ENCODE measurements around the gene FAAP20. TPM values are rescaled to one million over a fixed set of nuclear protein-coding genes. Genes with fewer than 3 reads are reported as not detected.

FAAP20 gene
- total RNA-seq, 5 donors from 2014 or later (not counting 1 experiment from before 2014, with no cell fraction given), result 52.9 to 74.8 (median 68.2) TPM

DNA sequence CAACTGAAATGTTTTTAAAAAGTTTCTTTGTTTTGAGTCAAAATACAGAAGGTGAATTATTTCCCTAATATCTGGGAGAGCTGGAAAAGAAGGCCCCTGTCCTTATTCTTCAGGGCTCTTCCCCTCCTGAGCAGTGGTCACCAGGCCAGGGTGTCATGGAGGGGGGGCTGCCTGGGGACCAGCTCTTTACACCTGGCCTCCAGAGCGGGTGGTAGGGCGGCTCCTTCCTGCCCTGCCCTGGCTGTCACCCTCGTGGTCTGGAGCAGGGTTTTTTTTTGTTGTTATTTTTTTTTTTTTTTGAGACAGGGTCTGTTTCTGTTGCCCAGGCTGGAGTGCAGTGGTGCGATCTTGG is 40.2 kb upstream of the FAAP20 start:
- H3K4me1 Mint-ChIP-seq, result peaks cover 75 to 86% (median 81%) of the 10 kb centered on the region in 3 donors
- H3K27ac Mint-ChIP-seq, result peak overlapping the region; percentile 98 to 99
- H3K27me3 Mint-ChIP-seq, result no peaks in the 10 kb centered on the region
- ChIA-PET POLR2A (interaction anchor here in 1 of 2 donors (0.7 to 2.0 kb wide), 6 partner anchors 18 to 66 kb away, joined by 3 to 11 read pairs (median 7); no protein-coding TSS in a partner anchor), CTCF (interaction anchor here (0.7 to 2.1 kb wide), 5 partner anchors 21 to 66 kb away, joined by 3 to 7 read pairs (median 5); partner anchors contain the start of gene FAAP20 (in 1 of the 2))
- Histone ChIP-seq H3K4me1 (ENCODE audit: control insufficient read depth in 1 of 2, extremely low read depth in 1 of 2, insufficient read depth in 2 of 2, low read length in 2 of 2) (peaks cover 49 to 100% of the 10 kb centered on the region in 2 experiments), H3K9me3 (no peaks in the 10 kb centered on the region), H3K4me3 (ENCODE audit: control insufficient read depth in 1 of 2, extremely low read depth in 1 of 2, low read length in 1 of 2) (peak overlapping the region; percentile 65 to 84), H3K27ac (ENCODE audit: low read length) (peak overlapping the region; percentile 73), H3K27me3 (replicated peaks in 1 of 2; ENCODE audit: control insufficient read depth in 2 of 2, extremely low read depth in 1 of 2, insufficient read depth in 2 of 2, low read length in 1 of 2) (no peaks in the 10 kb centered on the region), H3K36me3 (ENCODE audit: control insufficient read depth in 2 of 2, extremely low read depth in 1 of 2, insufficient read depth in 1 of 2, low read length in 1 of 2) (peaks cover 4 to 6% of the 10 kb centered on the region in 2 donors)
- ATAC-seq (replicated peaks in 1 of 4) (peak; percentile 11 to 35 (median 29)), DNase-seq (peak in 8 of 35 experiments; percentile 34 to 62 (median 47))
- H3K4me3 Mint-ChIP-seq, result peak overlapping the region; percentile 84 to 96 (median 96)
- peaks cover 7% of the 10 kb centered on the region for H3K36me3 Mint-ChIP-seq
- no peaks in the 10 kb centered on the region for H3K9me3 Mint-ChIP-seq
- WGBS (ENCODE audit: insufficient coverage), result no CpG with 5 or more reads among the region's 4 CpGs

DNA sequence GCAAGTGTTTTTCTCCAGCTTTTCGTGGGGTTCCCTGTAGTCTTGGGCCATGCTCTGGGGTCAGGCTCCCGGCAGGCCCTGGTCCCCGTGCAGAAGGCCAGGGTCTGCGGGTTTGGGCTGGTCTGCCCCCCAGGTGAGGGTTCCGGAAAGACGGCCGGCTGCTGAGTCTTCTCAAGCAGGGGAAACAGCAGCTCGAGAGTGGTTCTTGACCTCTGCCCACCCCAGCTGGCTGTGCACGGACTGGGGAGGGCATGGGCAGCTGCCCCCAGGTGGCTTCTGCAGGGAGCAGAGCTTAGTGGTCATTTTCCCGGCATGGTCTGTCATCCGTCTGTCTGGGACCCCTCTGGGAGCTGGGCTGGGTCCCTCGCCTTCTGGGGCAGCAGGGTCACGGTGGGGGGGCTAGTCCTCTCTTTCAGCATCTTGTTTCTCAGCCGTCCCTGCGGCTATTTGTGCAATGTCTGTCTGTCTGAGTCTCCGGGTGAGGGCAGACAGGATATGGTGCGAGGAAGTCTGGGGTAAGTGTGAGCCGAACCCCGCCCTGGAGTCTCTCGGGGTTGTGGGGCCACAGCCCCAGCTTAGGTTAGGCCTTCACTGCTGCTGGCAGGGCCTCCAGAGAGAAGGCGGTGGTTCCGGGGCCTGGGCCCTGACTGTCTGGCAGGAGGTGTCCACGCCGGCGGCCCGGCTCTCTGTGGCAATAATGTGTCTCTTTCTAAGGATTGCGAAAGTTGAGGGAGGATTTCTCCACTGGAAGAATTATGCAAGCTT is 39.6 kb upstream of the FAAP20 start:
- peak overlapping the region; percentile 73 for H3K27ac ChIP-seq (ENCODE audit: low read length)
- no peaks in the 10 kb centered on the region for H3K27me3 ChIP-seq (replicated peaks in 1 of 2; ENCODE audit: control insufficient read depth in 2 of 2, extremely low read depth in 1 of 2, insufficient read depth in 2 of 2, low read length in 1 of 2)
- H3K4me1 ChIP-seq (ENCODE audit: control insufficient read depth in 1 of 2, extremely low read depth in 1 of 2, insufficient read depth in 2 of 2, low read length in 2 of 2), result peaks cover 48 to 100% of the 10 kb centered on the region in 2 experiments
- H3K27ac Mint-ChIP-seq, result peak overlapping the region; percentile 98 to 99
- no peaks in the 10 kb centered on the region for H3K9me3 Mint-ChIP-seq
- no peaks in the 10 kb centered on the region for H3K9me3 ChIP-seq
- ATAC-seq (replicated peaks in 1 of 4) (peak; percentile 52 to 75 (median 74)), DNase-seq (peak; percentile 58 to 88 (median 80))
- H3K4me3 Mint-ChIP-seq, result peak overlapping the region; percentile 84 to 96 (median 96)
- 17% methylated on average over 21 of the region's 27 CpGs for WGBS (ENCODE audit: insufficient coverage)
- peaks cover 7% of the 10 kb centered on the region for H3K36me3 Mint-ChIP-seq
- CTCF ChIA-PET, result interaction anchor here (0.5 to 2.1 kb wide), 7 partner anchors 16 to 314 kb away, joined by 3 to 7 read pairs (median 4); partner anchors contain the start of gene FAAP20 (in 1 of the 2)
- POLR2A ChIA-PET, result interaction anchor here (0.6 to 2.0 kb wide), 7 partner anchors 18 to 67 kb away, joined by 3 to 11 read pairs (median 7); no protein-coding TSS in a partner anchor
- peaks cover 3 to 6% of the 10 kb centered on the region in 2 donors for H3K36me3 ChIP-seq (ENCODE audit: control insufficient read depth in 2 of 2, extremely low read depth in 1 of 2, insufficient read depth in 1 of 2, low read length in 1 of 2)
- H3K4me1 Mint-ChIP-seq, result peaks cover 70 to 83% (median 75%) of the 10 kb centered on the region in 3 donors
- no peaks in the 10 kb centered on the region for H3K27me3 Mint-ChIP-seq
- peak overlapping the region; percentile 65 to 84 for H3K4me3 ChIP-seq (ENCODE audit: control insufficient read depth in 1 of 2, extremely low read depth in 1 of 2, low read length in 1 of 2)

DNA sequence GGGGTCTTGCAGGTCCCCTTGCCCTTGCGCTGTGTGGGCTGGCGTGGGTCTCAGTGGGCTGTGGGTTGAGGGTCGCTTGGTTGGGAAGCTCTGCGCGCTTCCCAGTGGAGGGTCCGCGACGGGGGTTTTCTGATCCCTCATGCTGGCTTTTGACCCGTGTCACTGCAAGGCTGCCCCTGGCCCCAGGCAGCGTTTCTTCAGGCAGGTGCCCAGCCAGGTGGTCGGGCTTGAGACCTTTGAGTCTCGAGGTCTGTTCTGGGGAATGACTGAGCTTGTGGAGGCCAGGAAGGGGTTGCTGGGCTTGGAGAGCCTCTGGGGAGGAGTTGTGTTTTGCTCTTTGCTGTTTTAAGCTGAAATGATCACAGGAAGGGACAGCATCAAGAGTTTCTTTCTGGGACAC is 38.9 kb upstream of the FAAP20 start:
- Histone ChIP-seq H3K4me3 (ENCODE audit: control insufficient read depth in 1 of 2, extremely low read depth in 1 of 2, low read length in 1 of 2) (peak overlapping the region; percentile 55 to 84), H3K27me3 (replicated peaks in 1 of 2; ENCODE audit: control insufficient read depth in 2 of 2, extremely low read depth in 1 of 2, insufficient read depth in 2 of 2, low read length in 1 of 2) (no peaks in the 10 kb centered on the region), H3K27ac (ENCODE audit: low read length) (peak overlapping the region; percentile 73), H3K4me1 (ENCODE audit: control insufficient read depth in 1 of 2, extremely low read depth in 1 of 2, insufficient read depth in 2 of 2, low read length in 2 of 2) (peaks cover 44 to 93% of the 10 kb centered on the region in 2 experiments), H3K36me3 (ENCODE audit: control insufficient read depth in 2 of 2, extremely low read depth in 1 of 2, insufficient read depth in 1 of 2, low read length in 1 of 2) (peaks cover 0 to 6% of the 10 kb centered on the region in 2 donors), H3K9me3 (no peaks in the 10 kb centered on the region)
- DNase-seq (no peak), ATAC-seq (replicated peaks in 1 of 4) (no peak)
- peaks cover 66 to 78% (median 68%) of the 10 kb centered on the region in 3 donors for H3K4me1 Mint-ChIP-seq
- peaks cover 8% of the 10 kb centered on the region for H3K36me3 Mint-ChIP-seq
- ChIA-PET POLR2A (interaction anchor here (0.6 to 2.0 kb wide), 5 partner anchors 19 to 68 kb away, joined by 3 to 7 read pairs (median 6); no protein-coding TSS in a partner anchor), CTCF (interaction anchor here (0.5 to 2.1 kb wide), 6 partner anchors 17 to 603 kb away, joined by 3 to 7 read pairs (median 4); no protein-coding TSS in a partner anchor)
- no peaks in the 10 kb centered on the region for H3K9me3 Mint-ChIP-seq
- no peaks in the 10 kb centered on the region for H3K27me3 Mint-ChIP-seq
- 58% methylated on average over 12 of the region's 12 CpGs for WGBS (ENCODE audit: insufficient coverage)
- peak overlapping the region; percentile 84 to 96 (median 96) for H3K4me3 Mint-ChIP-seq
- peak overlapping the region; percentile 98 to 99 for H3K27ac Mint-ChIP-seq

- peaks cover 0 to 6% of the 10 kb centered on the region in 2 donors for H3K36me3 ChIP-seq (ENCODE audit: control insufficient read depth in 2 of 2, extremely low read depth in 1 of 2, insufficient read depth in 1 of 2, low read length in 1 of 2)
- H3K27ac ChIP-seq (ENCODE audit: low read length), result peak overlapping the region; percentile 75
- 59% methylated on average over 13 of the region's 23 CpGs for WGBS (ENCODE audit: insufficient coverage)
- H3K9me3 ChIP-seq, result no peaks in the 10 kb centered on the region
- H3K4me3 ChIP-seq (ENCODE audit: control insufficient read depth in 1 of 2, extremely low read depth in 1 of 2, low read length in 1 of 2), result peak overlapping the region; percentile 84 to 96
- ATAC-seq (replicated peaks in 1 of 4), result no peak
- ChIA-PET CTCF (interaction anchor here in 1 of 2 donors (0.5 to 1.7 kb wide), 2 partner anchors 38 to 603 kb away, joined by 3 to 6 read pairs; partner anchors contain the start of gene FAAP20), POLR2A (interaction anchor here in 1 of 2 donors (0.6 to 2.0 kb wide), 3 partner anchors 19 to 68 kb away, joined by 3 to 7 read pairs (median 6); no protein-coding TSS in a partner anchor)
- Mint-ChIP-seq H3K4me3 (peak overlapping the region; percentile 88 to 96 (median 96)), H3K9me3 (no peaks in the 10 kb centered on the region), H3K27me3 (no peaks in the 10 kb centered on the region), H3K36me3 (peaks cover 8% of the 10 kb centered on the region), H3K4me1 (peaks cover 61 to 78% (median 64%) of the 10 kb centered on the region in 3 donors), H3K27ac (peak overlapping the region; percentile 98 to 99)
- peak in 1 of 35 experiments; percentile 28 for DNase-seq
- H3K27me3 ChIP-seq (replicated peaks in 1 of 2; ENCODE audit: control insufficient read depth in 2 of 2, extremely low read depth in 1 of 2, insufficient read depth in 2 of 2, low read length in 1 of 2), result no peaks in the 10 kb centered on the region
- peaks cover 39 to 88% of the 10 kb centered on the region in 2 experiments for H3K4me1 ChIP-seq (ENCODE audit: control insufficient read depth in 1 of 2, extremely low read depth in 1 of 2, insufficient read depth in 2 of 2, low read length in 2 of 2)
These were observed 38.4 kb upstream of the FAAP20 start for GRCh38 chr1:2232916-2233438.

DNA sequence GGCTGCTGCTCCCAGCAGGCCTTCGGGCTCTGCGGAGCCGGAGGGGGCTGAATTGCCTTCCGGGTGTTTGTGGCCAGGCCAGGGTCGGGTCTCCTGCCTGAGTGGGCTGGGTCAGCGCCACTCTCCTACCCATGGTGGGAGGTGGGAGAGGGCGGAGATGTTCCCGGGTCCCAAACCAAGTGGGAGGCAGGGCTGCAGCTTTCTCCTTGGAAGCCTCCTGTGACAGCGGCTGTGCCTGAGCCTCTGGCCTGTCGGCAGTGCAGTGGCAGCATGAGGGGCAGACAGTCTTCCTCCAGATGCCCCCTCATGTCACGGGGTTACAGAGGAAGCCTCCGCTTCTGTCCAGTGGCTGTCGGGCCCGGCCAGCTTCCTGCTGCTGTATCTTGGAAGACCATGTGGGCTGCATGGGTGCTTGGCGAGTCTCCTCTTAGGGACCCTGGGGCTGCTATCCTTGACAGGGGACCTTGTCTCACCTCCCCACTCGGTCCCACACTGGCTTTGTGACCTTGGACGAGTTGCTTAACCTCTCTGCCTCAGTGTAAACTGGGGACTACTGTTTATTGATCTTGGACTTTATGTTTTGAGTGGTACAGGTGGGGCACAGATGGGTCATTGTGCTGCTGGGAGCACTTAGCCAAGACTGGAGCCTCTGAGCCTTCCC is 37.8 kb upstream of the FAAP20 start:
- ChIA-PET POLR2A (interaction anchor here (0.6 to 2.4 kb wide), 5 partner anchors 16 to 69 kb away, joined by 3 to 16 read pairs (median 3); no protein-coding TSS in a partner anchor), CTCF (interaction anchor here in 1 of 2 donors (1.7 kb wide), 1 partner anchor 37 kb away, joined by 6 read pairs; the partner anchor contains the start of gene FAAP20)
- H3K27me3 Mint-ChIP-seq, result no peaks in the 10 kb centered on the region
- H3K27me3 ChIP-seq (replicated peaks in 1 of 2; ENCODE audit: control insufficient read depth in 2 of 2, extremely low read depth in 1 of 2, insufficient read depth in 2 of 2, low read length in 1 of 2), result no peaks in the 10 kb centered on the region
- peaks cover 56 to 74% (median 60%) of the 10 kb centered on the region in 3 donors for H3K4me1 Mint-ChIP-seq
- ATAC-seq (replicated peaks in 1 of 4), result no peak
- no peaks in the 10 kb centered on the region for H3K9me3 Mint-ChIP-seq
- no peaks in the 10 kb centered on the region for H3K9me3 ChIP-seq
- peak in 1 of 35 experiments; percentile 28 for DNase-seq
- 30% methylated on average over 11 of the region's 17 CpGs for WGBS (ENCODE audit: insufficient coverage)
- H3K36me3 Mint-ChIP-seq, result peaks cover 8% of the 10 kb centered on the region
- H3K36me3 ChIP-seq (ENCODE audit: control insufficient read depth in 2 of 2, extremely low read depth in 1 of 2, insufficient read depth in 1 of 2, low read length in 1 of 2), result peaks cover 0 to 6% of the 10 kb centered on the region in 2 donors
- peak overlapping the region; percentile 97 to 99 for H3K27ac Mint-ChIP-seq
- H3K4me3 ChIP-seq (ENCODE audit: control insufficient read depth in 1 of 2, extremely low read depth in 1 of 2, low read length in 1 of 2), result peak overlapping the region; percentile 84 to 96
- H3K27ac ChIP-seq (ENCODE audit: low read length), result peak overlapping the region; percentile 75
- peaks cover 34 to 83% of the 10 kb centered on the region in 2 experiments for H3K4me1 ChIP-seq (ENCODE audit: control insufficient read depth in 1 of 2, extremely low read depth in 1 of 2, insufficient read depth in 2 of 2, low read length in 2 of 2)
- peak overlapping the region; percentile 88 to 96 (median 96) for H3K4me3 Mint-ChIP-seq

Measured in T-cell (primary cell).